Measurements from ENCODE around the gene MAP2K7.
"Not testable (repeated sequence)": the region's sequence is repeated elsewhere in the genome, so short reads cannot be mapped to it uniquely, and the experiment has no call there.

Gene MAP2K7

DNA sequence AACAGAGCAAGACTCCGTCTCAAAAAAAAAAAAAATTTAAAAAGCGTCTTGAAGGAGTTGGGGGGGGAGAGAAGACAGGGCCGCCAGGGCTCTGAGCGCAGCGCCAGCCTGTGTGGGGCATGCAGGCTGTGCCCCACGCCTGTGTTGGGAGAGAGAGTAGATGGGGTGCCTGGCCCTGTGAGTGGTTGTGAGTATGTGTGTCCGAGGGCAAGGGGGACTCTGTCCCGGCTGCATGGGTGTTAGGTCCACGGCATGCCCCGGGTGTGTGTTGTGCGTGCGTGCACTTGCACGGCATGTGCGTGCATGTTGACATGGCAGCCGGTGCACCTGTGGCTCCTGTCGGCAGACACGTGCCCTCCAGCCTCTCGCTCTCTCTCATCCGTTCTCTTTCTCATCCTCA lies 3.4 kb downstream of the MAP2K7 start:
- in situ Hi-C loops (cut with HindIII; ENCODE audit: low sequenced_read_pairs), result no loop called here

DNA sequence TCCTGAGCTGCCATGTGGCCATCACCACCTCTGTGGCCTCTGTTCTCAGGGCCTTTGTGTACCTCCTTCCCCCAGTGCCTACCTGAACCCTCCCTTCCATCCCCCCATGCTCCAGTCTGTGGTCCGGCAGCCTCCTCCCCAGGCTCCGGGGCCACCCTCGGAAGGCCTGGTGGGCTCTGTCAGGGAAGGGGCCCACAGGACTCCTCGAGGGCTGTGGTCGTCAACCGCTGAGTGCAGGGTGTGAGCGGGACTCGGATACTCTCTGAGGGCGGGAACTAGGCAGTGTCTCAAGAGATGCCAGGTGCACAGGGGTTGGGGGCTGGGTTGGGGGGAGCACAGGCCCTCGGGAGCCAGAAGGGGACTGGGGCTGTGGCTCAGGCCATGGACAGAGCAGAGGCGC lies 3.9 kb downstream of the MAP2K7 start:
- in situ Hi-C loops (cut with HindIII; ENCODE audit: low sequenced_read_pairs), result no loop called here

GRCh38 chr19:7908078-7908699 lies 4.5 kb downstream of the MAP2K7 start:
- in situ Hi-C loops (cut with HindIII; ENCODE audit: low sequenced_read_pairs), result no loop called here

- in situ Hi-C loops (cut with HindIII; ENCODE audit: low sequenced_read_pairs), result no loop called here
Measured at GRCh38 chr19:7908742-7909461, 5.2 kb downstream of the MAP2K7 start.

DNA sequence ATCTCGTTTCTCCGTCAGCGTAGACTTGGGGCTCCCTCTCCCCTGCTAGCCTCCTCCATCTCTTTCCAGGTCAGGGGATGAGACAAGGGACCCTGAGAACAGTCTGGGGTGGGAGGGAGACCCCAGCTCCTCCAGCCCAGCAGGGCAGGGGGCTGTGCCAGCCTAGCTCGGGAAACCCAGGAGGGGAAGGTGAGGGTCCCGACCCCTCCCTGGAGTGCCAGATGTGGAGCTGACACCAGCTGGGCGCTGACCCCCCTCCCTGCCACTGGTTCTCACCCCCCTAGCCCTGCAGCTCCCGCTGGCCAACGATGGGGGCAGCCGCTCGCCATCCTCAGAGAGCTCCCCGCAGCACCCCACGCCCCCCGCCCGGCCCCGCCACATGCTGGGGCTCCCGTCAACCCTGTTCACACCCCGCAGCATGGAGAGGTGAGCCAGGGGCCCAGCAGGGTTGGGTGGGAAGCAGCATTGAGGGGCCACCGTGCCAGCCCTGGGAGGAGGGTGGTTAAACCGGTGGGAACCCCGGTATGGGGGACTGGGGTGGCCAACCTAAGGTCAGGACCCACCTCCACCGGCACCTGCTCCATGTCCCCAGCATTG lies 5.9 kb downstream of the MAP2K7 start:
- in situ Hi-C loops (cut with HindIII; ENCODE audit: low sequenced_read_pairs), result no loop called here

- in situ Hi-C loops (cut with HindIII; ENCODE audit: low sequenced_read_pairs), result no loop called here
Measured at GRCh38 chr19:7910321-7911161, 6.9 kb downstream of the MAP2K7 start.

- in situ Hi-C loops (cut with HindIII; ENCODE audit: low sequenced_read_pairs), result no loop called here
Measured at GRCh38 chr19:7911508-7912143, 7.9 kb downstream of the MAP2K7 start.

DNA sequence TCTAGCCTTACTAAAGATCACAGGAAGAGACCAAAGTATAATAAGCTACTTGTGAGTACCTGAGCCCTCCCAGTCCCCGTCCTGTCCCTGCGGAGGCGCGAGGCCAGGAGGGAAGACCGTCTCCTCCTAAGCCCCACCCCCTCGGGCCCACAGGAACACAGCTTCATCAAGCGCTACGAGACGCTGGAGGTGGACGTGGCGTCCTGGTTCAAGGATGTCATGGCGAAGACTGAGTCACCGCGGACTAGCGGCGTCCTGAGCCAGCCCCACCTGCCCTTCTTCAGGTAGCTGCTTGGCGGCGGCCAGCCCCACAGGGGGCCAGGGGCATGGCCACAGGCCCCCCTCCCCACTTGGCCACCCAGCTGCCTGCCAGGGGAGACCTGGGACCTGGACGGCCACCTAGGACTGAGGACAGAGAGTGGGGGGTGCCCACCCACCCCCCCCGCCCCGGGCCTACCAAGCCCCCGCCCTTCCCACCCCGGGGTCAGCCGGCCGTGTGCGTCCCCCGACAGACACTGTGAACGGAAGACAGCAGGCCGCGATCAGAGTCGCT lies 8.5 kb downstream of the MAP2K7 start:
- in situ Hi-C loops (cut with HindIII; ENCODE audit: low sequenced_read_pairs), result no loop called here

- in situ Hi-C loops (cut with HindIII; ENCODE audit: low sequenced_read_pairs), result no loop called here
Measured at GRCh38 chr19:7912697-7913564, 9.3 kb downstream of the MAP2K7 start.

DNA sequence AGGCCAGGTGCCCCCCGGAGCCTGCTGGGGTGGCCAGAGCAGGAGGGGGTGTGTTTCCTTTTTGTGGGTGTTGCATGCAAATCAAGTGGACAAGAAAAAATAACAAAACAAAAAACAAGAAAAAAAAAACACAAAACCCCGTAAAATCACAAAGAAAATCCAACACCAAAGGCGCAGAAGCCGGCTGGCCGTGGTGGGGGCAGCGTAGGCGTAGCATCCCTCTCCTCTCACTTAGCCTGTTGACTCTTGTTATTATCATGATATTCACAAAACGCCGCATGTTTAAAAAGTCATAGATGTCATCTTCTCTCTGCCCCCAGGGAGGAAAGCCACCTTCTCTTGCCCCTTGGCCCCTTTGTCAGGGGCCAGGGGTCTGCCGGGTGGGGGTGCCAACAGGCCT lies 10.0 kb downstream of the MAP2K7 start:
- in situ Hi-C loops (cut with HindIII; ENCODE audit: low sequenced_read_pairs), result no loop called here

DNA sequence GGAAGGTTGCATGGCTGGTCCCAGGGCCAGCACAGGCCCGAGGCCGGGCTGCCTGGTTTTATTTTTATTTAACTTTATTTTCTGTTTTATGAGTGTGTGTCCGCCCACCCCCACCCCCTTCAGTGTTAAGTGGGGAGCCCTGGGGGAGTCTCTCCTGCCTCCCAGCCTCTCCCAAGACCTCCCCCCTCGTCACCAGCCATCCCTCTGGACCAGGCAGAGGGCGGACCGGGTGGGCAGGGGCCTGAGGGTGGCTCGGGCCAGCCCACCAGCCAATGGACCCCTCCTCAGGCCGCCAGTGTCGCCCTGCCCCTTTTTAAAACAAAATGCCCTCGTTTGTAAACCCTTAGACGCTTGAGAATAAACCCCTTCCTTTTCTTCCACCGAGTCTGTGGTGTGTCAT lies 10.4 kb downstream of the MAP2K7 start:
- in situ Hi-C loops (cut with HindIII; ENCODE audit: low sequenced_read_pairs), result no loop called here

DNA sequence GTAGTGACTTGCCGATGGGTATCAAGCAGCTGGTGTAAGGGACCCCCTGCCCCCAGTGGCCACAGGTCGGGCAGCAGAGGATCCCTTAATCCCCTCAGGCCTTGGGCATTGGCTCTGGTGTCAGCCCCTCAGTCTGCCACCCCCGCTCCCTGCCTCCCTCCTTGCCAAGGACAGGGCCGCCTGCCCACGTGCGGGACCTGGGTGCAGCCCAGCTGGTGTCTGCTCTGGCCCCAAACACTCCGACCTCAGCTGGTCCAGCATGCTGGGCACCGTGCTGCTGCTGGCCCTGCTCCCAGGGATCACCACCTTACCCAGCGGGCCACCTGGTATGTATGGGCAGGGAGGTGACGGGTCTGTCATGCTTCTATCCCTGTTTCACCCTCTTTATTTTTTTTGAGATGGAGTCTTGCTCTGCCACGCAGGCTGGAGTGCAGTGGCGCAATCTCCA lies 10.9 kb downstream of the MAP2K7 start, which contains the start of gene TGFBR3L:
Gene TGFBR3L (plus strand): TSS at position 233 of the 448 bp plus-strand sequence.
- in situ Hi-C loops (cut with HindIII; ENCODE audit: low sequenced_read_pairs), result no loop called here

DNA sequence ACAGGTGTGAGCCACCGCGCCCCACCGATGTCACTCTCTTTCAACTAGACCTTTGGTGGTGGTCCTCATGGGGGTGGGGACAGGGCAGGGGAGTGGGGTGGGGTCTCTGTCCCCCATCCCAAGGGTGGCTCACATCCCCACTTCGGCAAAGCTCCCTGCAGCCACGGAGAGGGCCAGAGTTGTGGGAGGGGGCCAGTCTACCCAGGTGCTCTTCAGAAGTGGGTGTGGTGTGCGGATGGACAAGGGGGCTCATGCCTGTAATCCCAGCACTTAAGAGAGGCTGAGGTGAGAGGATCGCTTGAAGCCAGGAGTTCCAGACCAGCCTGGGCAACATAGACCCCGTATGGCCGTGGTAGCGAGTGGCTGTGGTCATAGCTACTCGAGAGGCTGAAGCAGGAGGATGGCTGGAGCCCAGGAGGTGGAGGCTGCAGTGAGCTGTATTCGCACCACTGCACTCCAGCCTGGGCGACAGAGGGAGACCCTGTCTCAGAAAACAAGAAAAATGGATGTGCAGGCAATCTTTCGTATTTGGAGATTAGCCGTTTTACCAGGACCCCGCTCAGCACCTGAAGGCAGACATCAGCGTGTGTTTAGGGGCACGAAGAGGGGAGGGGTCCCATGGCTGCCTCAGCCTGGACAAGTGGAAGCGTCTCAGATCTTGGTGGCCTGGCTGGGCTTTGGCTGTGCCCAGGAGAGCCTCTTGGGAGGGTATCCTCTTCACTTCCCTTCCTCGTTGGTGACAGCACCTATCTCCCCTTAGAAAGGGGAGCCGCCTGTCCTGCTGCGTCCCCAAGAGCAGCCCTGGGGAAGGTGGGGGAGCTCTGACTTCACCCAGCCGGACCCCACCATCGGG lies 11.8 kb downstream of the MAP2K7 start:
- in situ Hi-C loops (cut with HindIII; ENCODE audit: low sequenced_read_pairs), result no loop called here

GRCh38 chr19:7916103-7916954 lies 12.7 kb downstream of the MAP2K7 start:
- in situ Hi-C loops (cut with HindIII; ENCODE audit: low sequenced_read_pairs), result no loop called here

GRCh38 chr19:7916955-7917266 lies 13.2 kb downstream of the MAP2K7 start:
- in situ Hi-C loops (cut with HindIII; ENCODE audit: low sequenced_read_pairs), result no loop called here

- in situ Hi-C loops (cut with HindIII; ENCODE audit: low sequenced_read_pairs), result no loop called here
Measured at GRCh38 chr19:7917267-7918061, 13.8 kb downstream of the MAP2K7 start.

DNA sequence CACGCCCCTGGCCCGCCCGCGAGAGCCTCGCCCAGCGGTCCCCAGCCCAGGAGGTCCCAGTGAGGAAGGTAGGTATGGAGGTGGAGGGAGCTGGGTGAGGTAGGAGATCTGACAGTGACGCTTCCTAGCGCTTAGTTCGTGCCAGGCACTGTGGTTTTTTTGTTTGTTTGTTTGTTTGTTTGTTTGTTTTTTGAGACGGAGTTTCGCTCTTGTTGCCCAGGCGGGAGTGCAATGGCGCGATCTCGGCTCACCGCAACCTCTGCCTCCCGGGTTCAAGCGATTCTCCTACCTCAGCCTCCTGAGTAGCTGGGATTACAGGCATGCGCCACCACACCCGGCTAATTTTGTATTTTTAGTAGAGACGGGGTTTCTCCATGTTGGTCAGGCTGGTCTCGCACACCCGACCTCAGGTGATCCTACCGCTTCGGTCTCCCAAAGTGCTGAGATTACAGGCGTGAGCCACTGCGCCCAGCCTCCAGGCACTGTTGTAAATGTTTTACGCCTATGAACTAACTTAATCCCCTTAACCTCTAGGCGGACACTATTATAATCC lies 14.5 kb downstream of the MAP2K7 start:
- in situ Hi-C loops (cut with HindIII; ENCODE audit: low sequenced_read_pairs), result not testable (repeated sequence)
